HepG2 (cell line): ENCODE measurements around the gene KANSL1L. TPM values are rescaled to one million over a fixed set of nuclear protein-coding genes. Genes with fewer than 3 reads are reported as not detected.

ENCODE experiments used
- HNF4A ChIP-seq: sonication (generic); formaldehyde crosslinking; IDR thresholded peaks from 2 replicates; pipeline ENCODE4 v1.4.0; 2020; ENCODE audit warnings: missing genetic modification reagents
- KLF11 ChIP-seq: IDR thresholded peaks from 2 replicates; pipeline ENCODE4 v1.6.1; 2016; ENCODE audit warnings: missing compliant biosample characterization
- MEIS2 ChIP-seq: sonication (generic); formaldehyde crosslinking; IDR thresholded peaks from 2 replicates; pipeline ENCODE4 v1.9.0; 2021; ENCODE audit warnings: mild to moderate bottlenecking, missing genetic modification reagents
- SNAPC5 ChIP-seq: sonication (generic); formaldehyde crosslinking; IDR thresholded peaks from 2 replicates; pipeline ENCODE4 v1.8.1; 2023; ENCODE audit warnings: mild to moderate bottlenecking, missing genetic modification reagents, borderline replicate concordance
- TERF1 ChIP-seq: sonication (generic); formaldehyde crosslinking; IDR thresholded peaks from 2 replicates; pipeline ENCODE4 v1.8.0; 2022; ENCODE audit warnings: mild to moderate bottlenecking, missing genetic modification reagents, moderate library complexity
- ZFY ChIP-seq: sonication (generic); formaldehyde crosslinking; IDR thresholded peaks from 2 replicates; pipeline ENCODE4 v1.4.0; 2020; ENCODE audit warnings: missing genetic modification reagents
- ZNF430 ChIP-seq: sonication (generic); formaldehyde crosslinking; IDR thresholded peaks from 2 replicates; pipeline ENCODE4 v1.9.0; 2021; ENCODE audit warnings: mild to moderate bottlenecking, missing genetic modification reagents
- ZNF737 ChIP-seq: sonication (generic); formaldehyde crosslinking; IDR thresholded peaks from 2 replicates; pipeline ENCODE4 v1.5.0; 2020; ENCODE audit warnings: missing genetic modification reagents, mild to moderate bottlenecking, borderline replicate concordance
- polyA plus RNA-seq, 8 experiments: library from polyadenylated mRNA; depleted of rRNA in 3 of 8; stranded (reverse) in 7 of 8; unstranded in 1 of 8; fragments of >200 nt; fragmentation: Illumina TruSeq in 4 of 8; extraction: Trizol in 4 of 8; gene quantifications; 2 replicates each; pipeline versions ENCODE4 v1.2.1 to v1.2.3, GENCODE V29; 2011 to 2016; ENCODE audit warnings: low read depth in 4 of 8, missing spikeins in 1 of 8, mixed read lengths in 1 of 8; ENCODE audit not compliant: insufficient read depth in 1 of 8
- total RNA-seq, 5 experiments: library from RNA; depleted of rRNA; stranded (reverse); fragments of >200 nt; fragmentation: Illumina TruSeq; extraction: Trizol; gene quantifications; 2 replicates each; pipeline ENCODE4 v1.2.3, GENCODE V29; 2016; ENCODE audit warnings: low read depth in 1 of 5
- TF ChIP-seq, protein P1 (sequence below): sonication (generic); formaldehyde crosslinking; IDR thresholded peaks from 2 replicates; pipeline ENCODE4 v1.4.0; 2020; ENCODE audit warnings: missing genetic modification reagents, mild to moderate bottlenecking, borderline replicate concordance
- TF ChIP-seq, protein P2 (sequence below): sonication (generic); formaldehyde crosslinking; IDR thresholded peaks from 2 replicates; pipeline ENCODE4 v1.4.0; 2020; ENCODE audit warnings: mild to moderate bottlenecking, missing genetic modification reagents
- TF ChIP-seq, protein P3 (sequence below): sonication (generic); formaldehyde crosslinking; IDR thresholded peaks from 2 replicates; pipeline ENCODE4 v1.4.0; 2020; ENCODE audit warnings: missing genetic modification reagents, borderline replicate concordance

Gene KANSL1L
- total and polyA plus RNA-seq, 2 of the 13 experiments (the other 11 are each of a cell fraction or from before 2014, with no cell fraction given), result 5.4 to 10.3 TPM

GRCh38 chr2:210171309-210172218 lies at the start of gene KANSL1L (continued):
- TF ChIP-seq, protein P1, sequence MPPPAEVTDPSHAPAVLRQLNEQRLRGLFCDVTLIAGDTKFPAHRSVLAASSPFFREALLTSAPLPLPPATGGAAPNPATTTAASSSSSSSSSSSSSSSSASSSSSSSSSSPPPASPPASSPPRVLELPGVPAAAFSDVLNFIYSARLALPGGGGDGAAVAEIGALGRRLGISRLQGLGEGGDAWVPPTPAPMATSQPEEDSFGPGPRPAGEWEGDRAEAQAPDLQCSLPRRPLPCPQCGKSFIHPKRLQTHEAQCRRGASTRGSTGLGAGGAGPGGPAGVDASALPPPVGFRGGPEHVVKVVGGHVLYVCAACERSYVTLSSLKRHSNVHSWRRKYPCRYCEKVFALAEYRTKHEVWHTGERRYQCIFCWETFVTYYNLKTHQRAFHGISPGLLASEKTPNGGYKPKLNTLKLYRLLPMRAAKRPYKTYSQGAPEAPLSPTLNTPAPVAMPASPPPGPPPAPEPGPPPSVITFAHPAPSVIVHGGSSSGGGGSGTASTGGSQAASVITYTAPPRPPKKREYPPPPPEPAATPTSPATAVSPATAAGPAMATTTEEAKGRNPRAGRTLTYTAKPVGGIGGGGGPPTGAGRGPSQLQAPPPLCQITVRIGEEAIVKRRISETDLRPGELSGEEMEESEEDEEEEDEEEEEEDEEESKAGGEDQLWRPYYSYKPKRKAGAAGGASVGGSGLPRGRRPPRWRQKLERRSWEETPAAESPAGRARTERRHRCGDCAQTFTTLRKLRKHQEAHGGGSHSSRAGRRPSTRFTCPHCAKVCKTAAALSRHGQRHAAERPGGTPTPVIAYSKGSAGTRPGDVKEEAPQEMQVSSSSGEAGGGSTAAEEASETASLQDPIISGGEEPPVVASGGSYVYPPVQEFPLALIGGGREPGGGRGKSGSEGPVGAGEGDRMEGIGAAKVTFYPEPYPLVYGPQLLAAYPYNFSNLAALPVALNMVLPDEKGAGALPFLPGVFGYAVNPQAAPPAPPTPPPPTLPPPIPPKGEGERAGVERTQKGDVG (CRISPR knock-in tag), result no peak
- TF ChIP-seq TERF1, result no peak
- TF ChIP-seq, protein P2, sequence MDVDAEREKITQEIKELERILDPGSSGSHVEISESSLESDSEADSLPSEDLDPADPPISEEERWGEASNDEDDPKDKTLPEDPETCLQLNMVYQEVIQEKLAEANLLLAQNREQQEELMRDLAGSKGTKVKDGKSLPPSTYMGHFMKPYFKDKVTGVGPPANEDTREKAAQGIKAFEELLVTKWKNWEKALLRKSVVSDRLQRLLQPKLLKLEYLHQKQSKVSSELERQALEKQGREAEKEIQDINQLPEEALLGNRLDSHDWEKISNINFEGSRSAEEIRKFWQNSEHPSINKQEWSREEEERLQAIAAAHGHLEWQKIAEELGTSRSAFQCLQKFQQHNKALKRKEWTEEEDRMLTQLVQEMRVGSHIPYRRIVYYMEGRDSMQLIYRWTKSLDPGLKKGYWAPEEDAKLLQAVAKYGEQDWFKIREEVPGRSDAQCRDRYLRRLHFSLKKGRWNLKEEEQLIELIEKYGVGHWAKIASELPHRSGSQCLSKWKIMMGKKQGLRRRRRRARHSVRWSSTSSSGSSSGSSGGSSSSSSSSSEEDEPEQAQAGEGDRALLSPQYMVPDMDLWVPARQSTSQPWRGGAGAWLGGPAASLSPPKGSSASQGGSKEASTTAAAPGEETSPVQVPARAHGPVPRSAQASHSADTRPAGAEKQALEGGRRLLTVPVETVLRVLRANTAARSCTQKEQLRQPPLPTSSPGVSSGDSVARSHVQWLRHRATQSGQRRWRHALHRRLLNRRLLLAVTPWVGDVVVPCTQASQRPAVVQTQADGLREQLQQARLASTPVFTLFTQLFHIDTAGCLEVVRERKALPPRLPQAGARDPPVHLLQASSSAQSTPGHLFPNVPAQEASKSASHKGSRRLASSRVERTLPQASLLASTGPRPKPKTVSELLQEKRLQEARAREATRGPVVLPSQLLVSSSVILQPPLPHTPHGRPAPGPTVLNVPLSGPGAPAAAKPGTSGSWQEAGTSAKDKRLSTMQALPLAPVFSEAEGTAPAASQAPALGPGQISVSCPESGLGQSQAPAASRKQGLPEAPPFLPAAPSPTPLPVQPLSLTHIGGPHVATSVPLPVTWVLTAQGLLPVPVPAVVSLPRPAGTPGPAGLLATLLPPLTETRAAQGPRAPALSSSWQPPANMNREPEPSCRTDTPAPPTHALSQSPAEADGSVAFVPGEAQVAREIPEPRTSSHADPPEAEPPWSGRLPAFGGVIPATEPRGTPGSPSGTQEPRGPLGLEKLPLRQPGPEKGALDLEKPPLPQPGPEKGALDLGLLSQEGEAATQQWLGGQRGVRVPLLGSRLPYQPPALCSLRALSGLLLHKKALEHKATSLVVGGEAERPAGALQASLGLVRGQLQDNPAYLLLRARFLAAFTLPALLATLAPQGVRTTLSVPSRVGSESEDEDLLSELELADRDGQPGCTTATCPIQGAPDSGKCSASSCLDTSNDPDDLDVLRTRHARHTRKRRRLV (CRISPR knock-in tag), result peak; percentile 90
- TF ChIP-seq KLF11, result peak; percentile 6; the same call in 1 of the 2 replicates
- TF ChIP-seq ZFY (CRISPR knock-in tag), result peak; percentile 68; the same call in 1 of the 2 replicates
- TF ChIP-seq SNAPC5 (CRISPR knock-in tag), result 0 out of 2 replicates have a peak, but pooled peaks have one; percentile 84
- TF ChIP-seq HNF4A (CRISPR knock-in tag), result no peak
- TF ChIP-seq, protein P3, sequence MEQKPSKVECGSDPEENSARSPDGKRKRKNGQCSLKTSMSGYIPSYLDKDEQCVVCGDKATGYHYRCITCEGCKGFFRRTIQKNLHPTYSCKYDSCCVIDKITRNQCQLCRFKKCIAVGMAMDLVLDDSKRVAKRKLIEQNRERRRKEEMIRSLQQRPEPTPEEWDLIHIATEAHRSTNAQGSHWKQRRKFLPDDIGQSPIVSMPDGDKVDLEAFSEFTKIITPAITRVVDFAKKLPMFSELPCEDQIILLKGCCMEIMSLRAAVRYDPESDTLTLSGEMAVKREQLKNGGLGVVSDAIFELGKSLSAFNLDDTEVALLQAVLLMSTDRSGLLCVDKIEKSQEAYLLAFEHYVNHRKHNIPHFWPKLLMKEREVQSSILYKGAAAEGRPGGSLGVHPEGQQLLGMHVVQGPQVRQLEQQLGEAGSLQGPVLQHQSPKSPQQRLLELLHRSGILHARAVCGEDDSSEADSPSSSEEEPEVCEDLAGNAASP (CRISPR knock-in tag), result no peak; the same call in 1 of the 2 replicates
- TF ChIP-seq ZNF737 (CRISPR knock-in tag), result no peak
- peak; percentile 88 for TF ChIP-seq ZNF430
- TF ChIP-seq MEIS2, result peak; percentile 56; the same call in 1 of the 2 replicates
